ENCODE results near the gene PELO. TPM values are rescaled to one million over a fixed set of nuclear protein-coding genes. Genes with fewer than 3 reads are reported as not detected.

Gene PELO
- total and polyA plus RNA-seq, 2 donors (not counting 1 experiment from before 2014, with no cell fraction given), result 2.2 to 5.8 TPM

DNA sequence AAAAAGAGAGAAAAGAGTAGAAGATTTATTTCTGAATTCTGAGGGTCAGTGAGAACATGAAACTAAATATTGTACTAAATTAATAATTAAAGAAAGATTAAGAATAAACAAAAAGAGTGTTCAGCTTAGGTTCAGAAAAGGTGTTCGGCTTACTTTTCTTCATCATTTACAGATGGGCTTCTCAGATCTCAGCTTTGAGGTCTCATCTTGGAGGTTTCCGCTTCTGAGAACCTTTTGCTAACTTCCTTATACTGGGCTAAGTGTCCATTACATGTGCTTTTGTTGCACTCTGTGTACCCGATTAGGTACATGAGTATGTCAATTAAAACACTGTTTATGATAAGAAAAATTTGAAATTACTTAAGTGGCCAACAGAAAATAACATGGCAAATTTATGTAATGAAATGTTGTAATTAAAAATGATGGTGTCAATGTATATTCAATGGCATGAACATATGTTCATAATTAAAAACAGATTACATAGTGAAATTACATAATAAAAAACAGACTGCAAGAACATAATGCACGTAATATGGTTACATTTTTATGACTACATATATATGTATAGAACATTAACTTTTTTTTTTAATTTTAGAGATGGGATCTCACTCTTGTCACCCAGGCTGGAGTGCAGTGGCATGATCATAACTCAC, 17.3 kb upstream of the PELO start:
- no peaks in the 10 kb centered on the region for H4K20me1 ChIP-seq (ENCODE audit: control insufficient read depth, insufficient read depth, low read length, poor library complexity, severe bottlenecking)
- no peaks in the 10 kb centered on the region for H3K36me3 ChIP-seq (replicated peaks in 1 of 2; ENCODE audit: control extremely low read depth in 1 of 2, control insufficient read depth in 1 of 2, extremely low read depth in 1 of 2, insufficient read depth in 2 of 2, low read length in 1 of 2)
- no CpG with 5 or more reads among the region's 4 CpGs for WGBS (ENCODE audit: insufficient coverage)
- Mint-ChIP-seq H3K4me1 (no peaks in the 10 kb centered on the region), H3K4me3 (no peak overlapping the region), H3K9me3 (ENCODE audit: insufficient read depth) (no peaks in the 10 kb centered on the region), H3K27me3 (peaks cover 13% of the 10 kb centered on the region), H3K27ac (no peak overlapping the region)
- H3K27me3 ChIP-seq (replicated peaks in 1 of 4; ENCODE audit: control extremely low read depth in 1 of 4, control insufficient read depth in 3 of 4, insufficient read depth in 4 of 4, low read length in 3 of 4), result no peaks in the 10 kb centered on the region
- no peaks in the 10 kb centered on the region for H3K4me1 ChIP-seq (ENCODE audit: control insufficient read depth in 2 of 2, insufficient read depth in 2 of 2, low read length in 2 of 2)
- intact Hi-C loops (cut with micrococcal nuclease), result no loop called here
- no peak overlapping the region for H3K9ac ChIP-seq (ENCODE audit: low read length)
- CTCF ChIA-PET, result no interaction called here
- H3K9me3 ChIP-seq (ENCODE audit: control extremely low read depth in 1 of 3, control insufficient read depth in 2 of 3, insufficient read depth in 1 of 3, low read length in 2 of 3), result no peaks in the 10 kb centered on the region
- no peak for DNase-seq
- no peak for TF ChIP-seq EZH2 (IDR thresholded peaks at IDR 0.05; ENCODE audit: borderline replicate concordance, insufficient read depth, low read depth, low read length, poor library complexity, severe bottlenecking)
- H3K4me2 ChIP-seq (replicated peaks; ENCODE audit: low read depth, low read length, poor library complexity, severe bottlenecking), result no peak overlapping the region
- no peaks in the 10 kb centered on the region for H3K79me2 ChIP-seq (ENCODE audit: control insufficient read depth, insufficient read depth, low read length)
- H3K4me3 ChIP-seq (ENCODE audit: control extremely low read depth in 1 of 5, extremely low read depth in 1 of 5, insufficient read depth in 1 of 5, low read depth in 2 of 5, low read length in 4 of 5), result no peak overlapping the region
- ATAC-seq (ENCODE audit: low read depth), result no peak
- H2AFZ ChIP-seq (ENCODE audit: insufficient read depth, low read depth, low read length, poor library complexity, severe bottlenecking), result no peak overlapping the region
- H3K27ac ChIP-seq (ENCODE audit: low read length in 2 of 2), result no peak overlapping the region
- POLR2A ChIA-PET, result no interaction called here

DNA sequence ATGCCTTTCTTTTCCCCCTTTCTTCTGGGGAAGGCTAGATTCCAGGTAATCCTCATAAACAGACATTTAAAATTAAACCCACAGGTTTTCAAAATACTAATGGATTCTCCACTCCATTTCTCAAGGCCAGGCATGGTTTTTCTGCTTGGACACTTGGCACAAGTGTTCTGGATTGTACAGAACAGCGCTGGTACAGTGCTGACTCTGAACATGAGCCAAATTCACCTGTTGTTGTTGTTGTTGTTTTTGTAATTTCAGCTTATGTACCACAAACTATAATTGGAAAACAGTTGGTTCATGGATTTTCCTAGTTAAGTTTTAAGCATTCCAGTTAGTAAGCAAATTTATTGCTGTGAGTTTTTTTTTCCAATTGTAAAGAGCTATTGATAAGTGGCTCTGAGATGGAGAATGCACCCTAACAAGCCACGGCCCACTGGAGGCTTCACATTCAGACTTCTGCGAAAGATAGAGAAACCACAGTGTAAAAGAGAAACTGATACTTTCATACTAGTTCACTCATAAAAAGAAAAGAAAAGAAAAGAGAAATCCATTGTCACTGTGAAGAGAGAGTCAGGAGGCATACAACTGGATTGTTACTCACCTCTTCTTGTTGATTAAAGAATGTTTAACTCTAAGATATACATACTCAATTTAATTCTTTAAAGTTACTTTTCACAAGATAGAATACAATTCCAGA, 16.2 kb upstream of the PELO start:
- no peak overlapping the region for H2AFZ ChIP-seq (ENCODE audit: insufficient read depth, low read depth, low read length, poor library complexity, severe bottlenecking)
- POLR2A ChIA-PET, result no interaction called here
- H3K27ac Mint-ChIP-seq, result no peak overlapping the region

More for the DNA sequence above, 16.2 kb upstream of the PELO start:
- Histone ChIP-seq H3K4me1 (ENCODE audit: control insufficient read depth in 2 of 2, insufficient read depth in 2 of 2, low read length in 2 of 2) (no peaks in the 10 kb centered on the region), H3K4me3 (ENCODE audit: control extremely low read depth in 1 of 5, extremely low read depth in 1 of 5, insufficient read depth in 1 of 5, low read depth in 2 of 5, low read length in 4 of 5) (no peak overlapping the region), H4K20me1 (ENCODE audit: control insufficient read depth, insufficient read depth, low read length, poor library complexity, severe bottlenecking) (no peaks in the 10 kb centered on the region), H3K27ac (ENCODE audit: low read length in 2 of 2) (no peak overlapping the region), H3K9ac (ENCODE audit: low read length) (no peak overlapping the region), H3K79me2 (ENCODE audit: control insufficient read depth, insufficient read depth, low read length) (no peaks in the 10 kb centered on the region), H3K9me3 (ENCODE audit: control extremely low read depth in 1 of 3, control insufficient read depth in 2 of 3, insufficient read depth in 1 of 3, low read length in 2 of 3) (no peaks in the 10 kb centered on the region), H3K27me3 (replicated peaks in 1 of 4; ENCODE audit: control extremely low read depth in 1 of 4, control insufficient read depth in 3 of 4, insufficient read depth in 4 of 4, low read length in 3 of 4) (no peaks in the 10 kb centered on the region), H3K36me3 (replicated peaks in 1 of 2; ENCODE audit: control extremely low read depth in 1 of 2, control insufficient read depth in 1 of 2, extremely low read depth in 1 of 2, insufficient read depth in 2 of 2, low read length in 1 of 2) (no peaks in the 10 kb centered on the region), H3K4me2 (replicated peaks; ENCODE audit: low read depth, low read length, poor library complexity, severe bottlenecking) (no peak overlapping the region)
- Mint-ChIP-seq H3K4me1 (peaks cover 4% of the 10 kb centered on the region), H3K9me3 (ENCODE audit: insufficient read depth) (no peaks in the 10 kb centered on the region), H3K4me3 (no peak overlapping the region), H3K27me3 (peaks cover 16% of the 10 kb centered on the region)
- ATAC-seq (ENCODE audit: low read depth) (no peak), DNase-seq (no peak)
- no peak for TF ChIP-seq EZH2 (IDR thresholded peaks at IDR 0.05; ENCODE audit: borderline replicate concordance, insufficient read depth, low read depth, low read length, poor library complexity, severe bottlenecking)
- TF ChIP-seq, protein P1, sequence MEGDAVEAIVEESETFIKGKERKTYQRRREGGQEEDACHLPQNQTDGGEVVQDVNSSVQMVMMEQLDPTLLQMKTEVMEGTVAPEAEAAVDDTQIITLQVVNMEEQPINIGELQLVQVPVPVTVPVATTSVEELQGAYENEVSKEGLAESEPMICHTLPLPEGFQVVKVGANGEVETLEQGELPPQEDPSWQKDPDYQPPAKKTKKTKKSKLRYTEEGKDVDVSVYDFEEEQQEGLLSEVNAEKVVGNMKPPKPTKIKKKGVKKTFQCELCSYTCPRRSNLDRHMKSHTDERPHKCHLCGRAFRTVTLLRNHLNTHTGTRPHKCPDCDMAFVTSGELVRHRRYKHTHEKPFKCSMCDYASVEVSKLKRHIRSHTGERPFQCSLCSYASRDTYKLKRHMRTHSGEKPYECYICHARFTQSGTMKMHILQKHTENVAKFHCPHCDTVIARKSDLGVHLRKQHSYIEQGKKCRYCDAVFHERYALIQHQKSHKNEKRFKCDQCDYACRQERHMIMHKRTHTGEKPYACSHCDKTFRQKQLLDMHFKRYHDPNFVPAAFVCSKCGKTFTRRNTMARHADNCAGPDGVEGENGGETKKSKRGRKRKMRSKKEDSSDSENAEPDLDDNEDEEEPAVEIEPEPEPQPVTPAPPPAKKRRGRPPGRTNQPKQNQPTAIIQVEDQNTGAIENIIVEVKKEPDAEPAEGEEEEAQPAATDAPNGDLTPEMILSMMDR (IDR thresholded peaks at IDR 0.05), result no peak
- WGBS (ENCODE audit: insufficient coverage), result 60% methylated on average over 1 of the region's 3 CpGs
- CTCF ChIA-PET, result no interaction called here
- intact Hi-C loops (cut with micrococcal nuclease), result no loop called here
